Stomach (tissue), 4 donors: ENCODE results near the gene KCNH1.

Experiments
- EP300 ChIP-seq: sonication (generic); formaldehyde crosslinking; IDR thresholded peaks from one replicate; pipeline ENCODE4 v1.6.1; 2017; ENCODE audit warnings: antibody characterized with exemption
- POLR2A ChIP-seq, 4 donors: fragments of 450-650 bp; IDR thresholded peaks; one replicate each; pipeline ENCODE4 v1.6.1; 2016; ENCODE audit warnings: antibody characterized with exemption in 4 of 4, control low read depth in 2 of 4, mild to moderate bottlenecking in 1 of 4, moderate library complexity in 1 of 4
- TF ChIP-seq, protein P1 (sequence below), 7 experiments: fragments of 450-650 bp in 4 of 7; fragments of 200-600 bp in 3 of 7; sonication (generic) in 3 of 7; IDR thresholded peaks; one replicate each; pipeline ENCODE4 v1.5.1; 2016 to 2019; ENCODE audit warnings: antibody characterized with exemption in 7 of 7, control low read depth in 2 of 7, mild to moderate bottlenecking in 1 of 7

DNA sequence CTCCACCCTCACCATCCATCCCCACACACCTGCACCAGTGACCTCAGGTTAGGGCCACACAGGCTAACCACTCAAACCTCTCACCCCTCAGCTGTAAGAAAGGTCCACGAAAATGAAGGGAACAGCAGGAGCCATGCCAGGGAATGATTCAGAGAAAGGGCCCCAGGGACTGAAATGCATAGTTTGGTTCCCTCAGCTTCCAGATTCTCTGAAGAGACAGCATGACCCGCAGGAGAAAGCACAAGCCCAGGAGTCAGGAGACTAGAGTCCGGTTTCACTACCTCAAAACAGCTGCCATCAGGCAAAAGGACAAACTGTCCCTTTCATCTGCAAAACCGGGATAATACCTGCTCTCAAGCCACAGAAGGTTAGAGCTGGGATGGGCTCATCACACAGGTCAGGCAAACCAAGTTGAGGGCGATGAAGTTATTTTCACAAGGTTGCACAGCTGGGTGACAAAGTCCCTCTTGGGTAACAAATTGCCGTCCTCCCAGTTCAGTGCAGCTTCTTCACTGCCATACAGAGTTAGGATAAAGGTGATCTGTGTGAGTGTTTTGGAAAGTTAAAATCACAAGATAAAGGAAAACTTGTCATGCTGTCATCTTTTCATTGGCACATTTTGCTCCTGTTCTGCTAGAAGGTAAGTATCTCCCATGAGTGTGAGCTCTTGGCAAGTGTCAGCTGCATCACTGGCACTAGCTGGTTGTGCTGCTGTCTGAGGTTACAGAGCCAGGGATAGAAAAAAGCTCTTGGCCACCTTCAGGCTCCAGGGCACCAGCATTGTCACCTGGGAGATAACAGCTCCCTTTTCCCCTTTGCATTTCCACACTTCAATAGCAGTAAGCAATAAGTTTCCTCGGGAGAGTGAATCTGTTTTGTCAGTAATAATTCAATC lies 120.4 kb downstream of the KCNH1 start:
- TF ChIP-seq POLR2A (IDR thresholded peaks at IDR 0.05): no peak
- TF ChIP-seq, protein P1, sequence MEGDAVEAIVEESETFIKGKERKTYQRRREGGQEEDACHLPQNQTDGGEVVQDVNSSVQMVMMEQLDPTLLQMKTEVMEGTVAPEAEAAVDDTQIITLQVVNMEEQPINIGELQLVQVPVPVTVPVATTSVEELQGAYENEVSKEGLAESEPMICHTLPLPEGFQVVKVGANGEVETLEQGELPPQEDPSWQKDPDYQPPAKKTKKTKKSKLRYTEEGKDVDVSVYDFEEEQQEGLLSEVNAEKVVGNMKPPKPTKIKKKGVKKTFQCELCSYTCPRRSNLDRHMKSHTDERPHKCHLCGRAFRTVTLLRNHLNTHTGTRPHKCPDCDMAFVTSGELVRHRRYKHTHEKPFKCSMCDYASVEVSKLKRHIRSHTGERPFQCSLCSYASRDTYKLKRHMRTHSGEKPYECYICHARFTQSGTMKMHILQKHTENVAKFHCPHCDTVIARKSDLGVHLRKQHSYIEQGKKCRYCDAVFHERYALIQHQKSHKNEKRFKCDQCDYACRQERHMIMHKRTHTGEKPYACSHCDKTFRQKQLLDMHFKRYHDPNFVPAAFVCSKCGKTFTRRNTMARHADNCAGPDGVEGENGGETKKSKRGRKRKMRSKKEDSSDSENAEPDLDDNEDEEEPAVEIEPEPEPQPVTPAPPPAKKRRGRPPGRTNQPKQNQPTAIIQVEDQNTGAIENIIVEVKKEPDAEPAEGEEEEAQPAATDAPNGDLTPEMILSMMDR (IDR thresholded peaks at IDR 0.05): no peak
- TF ChIP-seq EP300: no peak
